Spleen (tissue), 11 donors: ENCODE results near the gene SNED1. TPM values are rescaled to one million over a fixed set of nuclear protein-coding genes. Genes with fewer than 3 reads are reported as not detected.
A peak's percentile ranks its signal among the peaks of the same experiment; 100 is the strongest.

Experiments
- DNase-seq: peaks from one replicate; pipeline ENCODE4 v3.0.0-alpha.2; 2020
- H3K27ac ChIP-seq, 8 donors: fragments of 200-600 bp; sonication (generic) in 7 of 8; 1 replicate in 4 of 8; 2 replicates in 4 of 8; pipeline versions ENCODE4 v1.5.0 to v1.8.0; 2016 to 2021; ENCODE audit warnings: inconsistent platforms in 4 of 8, mild to moderate bottlenecking in 4 of 8, moderate library complexity in 1 of 8
- H3K27me3 ChIP-seq, 7 donors: fragments of 200-600 bp; sonication (generic) in 6 of 7; replicated peaks in 1 of 7; 1 replicate in 4 of 7; 2 replicates in 3 of 7; pipeline versions ENCODE4 v1.5.0 to v1.8.0; 2016 to 2021; ENCODE audit warnings: inconsistent platforms in 3 of 7, mild to moderate bottlenecking in 1 of 7
- H3K36me3 ChIP-seq, 6 donors: fragments of 200-600 bp; sonication (generic) in 5 of 6; 1 replicate in 4 of 6; 2 replicates in 2 of 6; pipeline versions ENCODE4 v1.5.0 to v1.8.0; 2016 to 2021; ENCODE audit warnings: inconsistent platforms in 2 of 6
- H3K4me1 ChIP-seq, 6 donors: fragments of 200-600 bp; sonication (generic) in 5 of 6; 1 replicate in 3 of 6; 2 replicates in 3 of 6; pipeline versions ENCODE4 v1.5.0 to v1.8.0; 2016 to 2021; ENCODE audit warnings: inconsistent platforms in 3 of 6
- H3K4me3 ChIP-seq, 8 donors: fragments of 200-600 bp; sonication (generic) in 7 of 8; 1 replicate in 4 of 8; 2 replicates in 4 of 8; pipeline versions ENCODE4 v1.5.0 to v1.8.0; 2016 to 2021; ENCODE audit warnings: inconsistent platforms in 4 of 8, mild to moderate bottlenecking in 4 of 8, moderate library complexity in 2 of 8
- H3K9me3 ChIP-seq, 8 donors: fragments of 200-600 bp; sonication (generic) in 7 of 8; 1 replicate in 4 of 8; 2 replicates in 4 of 8; pipeline versions ENCODE4 v1.5.0 to v1.8.0; 2016 to 2021; ENCODE audit warnings: inconsistent platforms in 4 of 8
- POLR2A ChIP-seq, 3 donors: fragments of 450-650 bp; IDR thresholded peaks; one replicate each; pipeline ENCODE4 v1.5.1; 2017; ENCODE audit warnings: antibody characterized with exemption in 3 of 3, mild to moderate bottlenecking in 1 of 3
- POLR2AphosphoS5 ChIP-seq, 3 donors: sonication (generic); formaldehyde crosslinking; IDR thresholded peaks; one replicate each; pipeline ENCODE4 v1.5.1; 2017; ENCODE audit warnings: antibody characterized with exemption in 3 of 3
- WGBS, 5 donors: extraction: QIAGEN DNeasy Blood & Tissue Kit in 3 of 5; methylation state at CpG; one replicate each; pipeline versions ENCODE4 v1.1.5 to v1.1.7; 2013 to 2018; 5-methylcytosine and 5-hydroxymethylcytosine counted together
- intact Hi-C: fragments of 100-400 bp; cut with DNase I; formaldehyde crosslinking; loops from one replicate; pipeline ENCODE4 v1.15.0; 2023; ENCODE audit warnings: low total_unique reads
- polyA plus RNA-seq, 3 donors: library from polyadenylated mRNA; stranded (reverse); fragments of 200-250 nt; gene quantifications; one replicate each; pipeline ENCODE4 v1.2.1, GENCODE V29; 2013
- total RNA-seq, 7 donors: library from RNA; depleted of rRNA in 3 of 7; stranded (reverse); fragments of >200 nt in 3 of 7; fragmentation: NEBNext Ultra II Directional in 4 of 7; extraction: Animal tissue kit (Norgen Biotek cat#: 25700) in 4 of 7; gene quantifications; one replicate each; pipeline versions ENCODE4 v1.1.0 to v1.2.1, GENCODE V29; 2016 to 2021
- TF ChIP-seq, protein P1 (sequence below), 11 experiments: fragments of 200-600 bp in 7 of 11; fragments of 450-650 bp in 4 of 11; sonication (generic) in 4 of 11; IDR thresholded peaks in 8 of 11; conservative IDR thresholded peaks in 3 of 11; 1 replicate in 7 of 11; 2 replicates in 4 of 11; pipeline versions ENCODE4 v1.4.0 to v1.8.0; 2016 to 2021; ENCODE audit warnings: antibody characterized with exemption in 11 of 11, inconsistent platforms in 4 of 11, mild to moderate bottlenecking in 1 of 11
- donor health status: healthy with polysubstance abuse.
- donor health status: DM: no; HTN: no; CAD: no; lungs with moderate emphysema.
- donor health status: DM: no; HTN: no; CAD: no.
- donor health status: Bipolar disorder and iron deficiency.
- donor health status: healthy.
- donor health status: DM: no; HTN: no; CAD: no.
- donor health status: DM: yes; HTN: yes; CAD: no.

Gene SNED1
- total and polyA plus RNA-seq, 10 donors: 2.6 to 85.3 (median 45.5) TPM

DNA sequence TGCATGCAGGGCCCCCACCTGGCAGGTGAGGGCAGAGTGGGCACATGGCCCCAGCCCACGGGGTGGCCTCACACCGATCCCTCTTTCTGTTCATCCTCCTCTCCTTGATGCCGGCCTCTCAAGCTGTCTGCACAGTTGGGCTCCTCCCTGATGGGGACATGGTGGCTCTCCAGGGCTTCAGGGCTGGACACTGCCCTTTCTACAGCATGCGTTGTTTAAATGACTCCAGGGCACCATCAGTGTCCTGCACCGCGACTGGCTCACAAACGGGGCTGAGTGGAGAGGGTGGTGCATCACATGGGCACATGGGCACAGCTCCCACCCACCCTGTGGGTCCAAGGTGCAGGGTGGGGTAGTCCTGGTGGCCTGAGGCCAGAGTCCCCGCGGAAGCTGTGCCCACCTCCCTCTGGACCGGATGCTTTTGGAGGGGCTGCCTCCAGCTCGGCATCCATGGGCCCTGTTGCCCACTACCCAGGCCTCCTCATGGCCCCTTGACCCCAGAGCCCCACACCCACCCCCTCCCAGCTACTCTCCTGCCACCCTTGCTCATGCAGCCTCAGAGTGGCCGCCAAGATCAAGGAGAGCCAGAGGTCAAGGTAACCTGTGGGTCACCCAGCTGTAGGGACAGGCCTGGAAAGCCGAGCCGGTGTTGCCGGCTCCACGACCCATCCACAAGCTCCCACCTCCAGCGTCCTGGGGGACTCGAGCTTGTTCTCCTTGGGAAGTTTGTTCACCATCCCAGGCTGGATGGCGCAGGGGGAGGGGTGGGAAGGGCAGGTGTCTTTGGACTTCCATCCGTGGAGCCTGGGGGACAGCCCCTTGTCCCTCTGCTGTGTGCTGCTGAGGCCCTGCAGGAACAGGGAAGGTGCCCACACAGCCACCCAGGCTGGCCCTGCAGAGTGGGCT is 12.3 kb upstream of the SNED1 start:
- peak overlapping the region in 2 of 8 donors; percentile 18 to 30 for H3K27ac ChIP-seq
- DNase-seq: peak; percentile 70
- WGBS, 5 donors: 81 to 94% (median 85%) methylated on average over 16 to 20 of the region's 20 CpGs

DNA sequence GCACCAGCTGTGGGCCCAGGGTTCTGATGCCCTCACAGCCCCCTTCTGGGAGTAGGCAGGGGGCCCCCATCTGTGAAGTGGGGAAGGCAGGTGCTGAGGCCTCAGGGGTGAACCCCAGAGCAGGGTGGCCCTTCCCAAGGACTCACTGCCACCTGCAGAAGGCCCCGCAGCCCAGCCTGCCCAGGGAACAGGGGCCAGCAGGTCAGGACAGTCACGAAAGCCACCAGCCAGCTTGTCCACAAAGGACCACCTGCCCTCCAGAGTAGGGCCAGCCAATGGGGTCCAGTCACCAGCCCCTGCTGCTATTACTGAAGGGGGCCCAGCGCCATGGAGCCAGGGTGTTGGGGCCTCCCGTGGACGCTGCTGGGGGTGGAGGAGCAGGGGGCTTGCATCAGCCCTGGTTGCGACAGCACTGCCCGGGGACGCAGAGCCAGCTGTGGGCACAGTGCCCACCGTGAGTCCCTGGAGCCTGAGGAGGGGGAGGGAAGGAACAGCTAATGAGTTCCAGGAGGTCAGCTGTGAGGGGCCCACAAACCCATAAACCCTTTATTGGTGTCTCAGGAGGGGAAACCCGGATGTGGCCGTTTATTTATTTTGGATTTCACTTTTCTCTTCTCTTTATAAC is 11.5 kb upstream of the SNED1 start:
- H3K9me3 ChIP-seq: peaks cover 0 to 9% (median 0%) of the 10 kb centered on the region in 8 donors
- H3K36me3 ChIP-seq: no peaks in the 10 kb centered on the region
- WGBS, 5 donors: 33 to 56% (median 51%) methylated on average over 10 to 11 of the region's 11 CpGs
- TF ChIP-seq POLR2A (IDR thresholded peaks at IDR 0.05): no peak
- TF ChIP-seq, protein P1, sequence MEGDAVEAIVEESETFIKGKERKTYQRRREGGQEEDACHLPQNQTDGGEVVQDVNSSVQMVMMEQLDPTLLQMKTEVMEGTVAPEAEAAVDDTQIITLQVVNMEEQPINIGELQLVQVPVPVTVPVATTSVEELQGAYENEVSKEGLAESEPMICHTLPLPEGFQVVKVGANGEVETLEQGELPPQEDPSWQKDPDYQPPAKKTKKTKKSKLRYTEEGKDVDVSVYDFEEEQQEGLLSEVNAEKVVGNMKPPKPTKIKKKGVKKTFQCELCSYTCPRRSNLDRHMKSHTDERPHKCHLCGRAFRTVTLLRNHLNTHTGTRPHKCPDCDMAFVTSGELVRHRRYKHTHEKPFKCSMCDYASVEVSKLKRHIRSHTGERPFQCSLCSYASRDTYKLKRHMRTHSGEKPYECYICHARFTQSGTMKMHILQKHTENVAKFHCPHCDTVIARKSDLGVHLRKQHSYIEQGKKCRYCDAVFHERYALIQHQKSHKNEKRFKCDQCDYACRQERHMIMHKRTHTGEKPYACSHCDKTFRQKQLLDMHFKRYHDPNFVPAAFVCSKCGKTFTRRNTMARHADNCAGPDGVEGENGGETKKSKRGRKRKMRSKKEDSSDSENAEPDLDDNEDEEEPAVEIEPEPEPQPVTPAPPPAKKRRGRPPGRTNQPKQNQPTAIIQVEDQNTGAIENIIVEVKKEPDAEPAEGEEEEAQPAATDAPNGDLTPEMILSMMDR (IDR thresholded peaks at IDR 0.05 in 8 of 11, conservative IDR thresholded peaks at IDR 0.05 in 3 of 11): no peak
- peak; percentile 7 to 55 (median 44) for TF ChIP-seq POLR2AphosphoS5 (IDR thresholded peaks at IDR 0.05)
- H3K4me3 ChIP-seq: no peak overlapping the region
- H3K27me3 ChIP-seq: peaks cover 0 to 23% (median 0%) of the 10 kb centered on the region in 7 donors
- peaks cover 0 to 46% (median 26%) of the 10 kb centered on the region in 6 donors for H3K4me1 ChIP-seq
- intact Hi-C loops: no loop called here
- DNase-seq: peak; percentile 72
- peak overlapping the region in 3 of 8 donors; percentile 18 to 30 (median 23) for H3K27ac ChIP-seq

More for the DNA sequence above, 12.3 kb upstream of the SNED1 start:
- intact Hi-C loops: no loop called here
- Histone ChIP-seq H3K36me3 (no peaks in the 10 kb centered on the region), H3K4me3 (no peak overlapping the region), H3K9me3 (peaks cover 0 to 9% (median 0%) of the 10 kb centered on the region in 8 donors), H3K27me3 (peaks cover 0 to 26% (median 0%) of the 10 kb centered on the region in 7 donors), H3K4me1 (peaks cover 0 to 41% (median 24%) of the 10 kb centered on the region in 6 donors)
- TF ChIP-seq POLR2AphosphoS5 (IDR thresholded peaks at IDR 0.05) (no peak), POLR2A (IDR thresholded peaks at IDR 0.05) (no peak)
- TF ChIP-seq, protein P1 (IDR thresholded peaks at IDR 0.05 in 8 of 11, conservative IDR thresholded peaks at IDR 0.05 in 3 of 11): no peak

GRCh38 chr2:240987588-240987987 is 10.8 kb upstream of the SNED1 start:
- Histone ChIP-seq H3K9me3 (peaks cover 0 to 9% (median 0%) of the 10 kb centered on the region in 8 donors), H3K27me3 (peaks cover 0 to 16% (median 0%) of the 10 kb centered on the region in 7 donors), H3K4me3 (no peak overlapping the region), H3K4me1 (peaks cover 0 to 53% (median 31%) of the 10 kb centered on the region in 6 donors), H3K27ac (peak overlapping the region in 3 of 8 donors; percentile 18 to 45 (median 21)), H3K36me3 (no peaks in the 10 kb centered on the region)
- intact Hi-C loops: no loop called here
- 80 to 92% (median 86%) methylated on average over 4 to 6 of the region's 6 CpGs for WGBS, 5 donors
- DNase-seq: peak; percentile 65
- TF ChIP-seq, protein P1 (IDR thresholded peaks at IDR 0.05 in 8 of 11, conservative IDR thresholded peaks at IDR 0.05 in 3 of 11): no peak
- TF ChIP-seq POLR2AphosphoS5 (IDR thresholded peaks at IDR 0.05): no peak
- no peak for TF ChIP-seq POLR2A (IDR thresholded peaks at IDR 0.05)
